HEK293 (cell line): ENCODE results near the gene MDFIC2.

Source experiments
- CTCF ChIA-PET: fragments of 350-600 bp; formaldehyde crosslinking; extraction: SDS; loops from one replicate; lab custom pipeline; 2021; ENCODE audit warnings: antibody characterized with exemption; lab: Yijun Ruan, JAX
- POLR2A ChIA-PET: fragments of 300-600 bp; formaldehyde crosslinking; extraction: SDS; loops from one replicate; lab custom pipeline; 2020; ENCODE audit warnings: antibody characterized with exemption, inconsistent platforms; lab: Yijun Ruan, JAX
- H3K27ac ChIP-seq: fragments of 200-500 bp; sonication (Bioruptor generic); 2 replicates; pipeline ENCODE4 v1.5.1; 2014; ENCODE audit warnings: low read depth, low read length, control low read depth, inconsistent platforms; ENCODE audit errors: extremely low read depth
- H3K36me3 ChIP-seq, 2 experiments: fragments of 200-500 bp in 1 of 2; sonication (Bioruptor generic) in 1 of 2; 1 replicate in 1 of 2; 2 replicates in 1 of 2; pipeline ENCODE4 v1.5.1; 2014 to 2017; ENCODE audit warnings: inconsistent platforms in 2 of 2, low read length in 2 of 2; ENCODE audit not compliant: control insufficient read depth in 2 of 2, insufficient read depth in 1 of 2
- H3K4me1 ChIP-seq: fragments of 200-500 bp; sonication (Bioruptor generic); 2 replicates; pipeline ENCODE4 v1.5.1; 2014; ENCODE audit warnings: mild to moderate bottlenecking, low read length, inconsistent platforms; ENCODE audit not compliant: control insufficient read depth, insufficient read depth
- H3K4me3 ChIP-seq: 2 replicates; pipeline ENCODE4 v1.5.1; 2011; ENCODE audit warnings: low read depth, mild to moderate bottlenecking, control low read depth, low read length, moderate library complexity
- H3K9me3 ChIP-seq: fragments of 200-500 bp; sonication (Bioruptor generic); 2 replicates; pipeline ENCODE4 v1.5.1; 2014; ENCODE audit warnings: low read depth, low read length, inconsistent platforms; ENCODE audit not compliant: control insufficient read depth, insufficient read depth
- ATF2 ChIP-seq: fragments of 450-650 bp; formaldehyde crosslinking; IDR thresholded peaks from 2 replicates; pipeline ENCODE4 v1.5.1; 2016; ENCODE audit warnings: missing biosample characterization, missing genetic modification characterization, low read depth
- CTCF ChIP-seq: fragments of 450-650 bp; formaldehyde crosslinking; IDR thresholded peaks from 2 replicates; pipeline ENCODE4 v1.5.1; 2016; ENCODE audit warnings: missing biosample characterization, missing genetic modification characterization
- GLI2 ChIP-seq: fragments of 450-650 bp; formaldehyde crosslinking; IDR thresholded peaks from 2 replicates; pipeline ENCODE4; 2017; ENCODE audit warnings: missing biosample characterization, missing genetic modification characterization, low read depth, borderline replicate concordance
- GLIS1 ChIP-seq: fragments of 450-650 bp; formaldehyde crosslinking; IDR thresholded peaks from 2 replicates; pipeline ENCODE4 v1.5.1; 2016; ENCODE audit warnings: missing biosample characterization, missing genetic modification characterization
- IKZF3 ChIP-seq: fragments of 450-650 bp; IDR thresholded peaks from 2 replicates; pipeline ENCODE4 v1.5.0; 2018; ENCODE audit warnings: missing biosample characterization, mild to moderate bottlenecking, missing genetic modification characterization, moderate library complexity
- RBAK ChIP-seq: fragments of 450-650 bp; formaldehyde crosslinking; IDR thresholded peaks from 2 replicates; pipeline ENCODE4 v1.5.1; 2016; ENCODE audit warnings: missing biosample characterization, missing genetic modification characterization
- REPIN1 ChIP-seq: fragments of 450-650 bp; formaldehyde crosslinking; IDR thresholded peaks from 2 replicates; pipeline ENCODE4 v1.5.1; 2017; ENCODE audit warnings: missing biosample characterization, missing genetic modification characterization, low read depth
- SALL2 ChIP-seq: fragments of 450-650 bp; formaldehyde crosslinking; IDR thresholded peaks from 2 replicates; pipeline ENCODE4 v1.5.0; 2017; ENCODE audit warnings: missing biosample characterization, mild to moderate bottlenecking, missing genetic modification characterization, borderline replicate concordance
- ZBTB1 ChIP-seq: fragments of 450-650 bp; formaldehyde crosslinking; IDR thresholded peaks from 2 replicates; pipeline ENCODE4 v1.5.1; 2016; ENCODE audit warnings: missing biosample characterization, missing genetic modification characterization
- ZNF140 ChIP-seq: fragments of 450-650 bp; formaldehyde crosslinking; IDR thresholded peaks from 2 replicates; pipeline ENCODE4 v1.5.1; 2016; ENCODE audit warnings: missing biosample characterization, missing genetic modification characterization
- ZNF148 ChIP-seq: fragments of 450-650 bp; formaldehyde crosslinking; IDR thresholded peaks from 2 replicates; pipeline ENCODE4 v1.5.0; 2017; ENCODE audit warnings: missing biosample characterization, missing genetic modification characterization, borderline replicate concordance
- ZNF16 ChIP-seq: fragments of 450-650 bp; formaldehyde crosslinking; IDR thresholded peaks from 2 replicates; pipeline ENCODE4 v1.5.1; 2016; ENCODE audit warnings: low read depth, missing biosample characterization, missing genetic modification characterization
- ZNF184 ChIP-seq: fragments of 450-650 bp; IDR thresholded peaks from 2 replicates; pipeline ENCODE4 v1.5.1; 2018; ENCODE audit warnings: missing biosample characterization, mild to moderate bottlenecking, missing genetic modification characterization
- ZNF214 ChIP-seq: fragments of 450-650 bp; formaldehyde crosslinking; IDR thresholded peaks from 2 replicates; pipeline ENCODE4 v1.5.1; 2017; ENCODE audit warnings: missing biosample characterization, mild to moderate bottlenecking, missing genetic modification characterization, borderline replicate concordance
- ZNF223 ChIP-seq: fragments of 450-650 bp; formaldehyde crosslinking; IDR thresholded peaks from 2 replicates; pipeline ENCODE4 v1.5.1; 2016; ENCODE audit warnings: missing biosample characterization, missing genetic modification characterization
- ZNF248 ChIP-seq: fragments of 450-650 bp; formaldehyde crosslinking; IDR thresholded peaks from 2 replicates; pipeline ENCODE4 v1.5.1; 2017; ENCODE audit warnings: missing biosample characterization, missing genetic modification characterization
- ZNF292 ChIP-seq: fragments of 450-650 bp; formaldehyde crosslinking; IDR thresholded peaks from 2 replicates; pipeline ENCODE4 v1.5.1; 2016; ENCODE audit warnings: low read depth, missing biosample characterization, missing genetic modification characterization, borderline replicate concordance
- ZNF354C ChIP-seq: fragments of 450-650 bp; formaldehyde crosslinking; IDR thresholded peaks from 2 replicates; pipeline ENCODE4 v1.5.1; 2016; ENCODE audit warnings: missing biosample characterization, missing genetic modification characterization, low read depth, borderline replicate concordance
- ZNF558 ChIP-seq: fragments of 450-650 bp; formaldehyde crosslinking; IDR thresholded peaks from 2 replicates; pipeline ENCODE4 v1.5.1; 2016; ENCODE audit warnings: missing biosample characterization, missing genetic modification characterization
- ZNF623 ChIP-seq: fragments of 450-650 bp; formaldehyde crosslinking; IDR thresholded peaks from 2 replicates; pipeline ENCODE4 v1.5.1; 2016; ENCODE audit warnings: missing biosample characterization, missing genetic modification characterization
- ZNF704 ChIP-seq: fragments of 450-650 bp; formaldehyde crosslinking; IDR thresholded peaks from 2 replicates; pipeline ENCODE4 v1.5.1; 2016; ENCODE audit warnings: missing biosample characterization, missing genetic modification characterization

Gene MDFIC2

GRCh38 chr3:70177881-70178645 is 134.4 kb downstream of the MDFIC2 start:
- no peaks in the 10 kb centered on the region for H3K4me1 ChIP-seq
- no peak overlapping the region for H3K27ac ChIP-seq
- H3K4me3 ChIP-seq, result no peak overlapping the region
- TF ChIP-seq CTCF (tag by site-specific recombination), result no peak
- H3K9me3 ChIP-seq, result no peaks in the 10 kb centered on the region
- POLR2A ChIA-PET, result no interaction called here
- CTCF ChIA-PET, result interaction anchor here (0.6 kb wide), 1 partner anchor 47 kb away, joined by 3 read pairs; no protein-coding TSS in a partner anchor
- H3K36me3 ChIP-seq, result no peaks in the 10 kb centered on the region

- TF ChIP-seq ZNF623 (tag by site-specific recombination), result no peak
- no peak for TF ChIP-seq ZNF558 (tag by site-specific recombination)
- TF ChIP-seq GLI2 (tag by site-specific recombination), result no peak
- TF ChIP-seq ZNF148 (tag by site-specific recombination), result no peak
- 0 out of 2 replicates have a peak, but pooled peaks have one; percentile 36 for TF ChIP-seq ATF2 (tag by site-specific recombination)
- no peak for TF ChIP-seq ZNF223 (tag by site-specific recombination)
- no peak for TF ChIP-seq ZNF354C (tag by site-specific recombination)
- TF ChIP-seq, all 188 proteins: peak for 1
- POLR2A ChIA-PET, result no interaction called here
These were observed 136.2 kb downstream of the MDFIC2 start for GRCh38 chr3:70176224-70176623.

GRCh38 chr3:70156808-70157207 is 155.6 kb downstream of the MDFIC2 start:
- Histone ChIP-seq H3K27ac (no peak overlapping the region), H3K4me1 (no peaks in the 10 kb centered on the region), H3K4me3 (no peak overlapping the region), H3K36me3 (no peaks in the 10 kb centered on the region), H3K9me3 (no peaks in the 10 kb centered on the region)
- POLR2A ChIA-PET, result no interaction called here
- CTCF ChIA-PET, result no interaction called here
- TF ChIP-seq ZNF214 (tag by site-specific recombination) (no peak), GLIS1 (tag by site-specific recombination) (no peak), ZNF292 (no peak), ZNF248 (tag by site-specific recombination) (no peak), ZNF140 (tag by site-specific recombination) (no peak), ZNF16 (tag by site-specific recombination) (no peak), CTCF (tag by site-specific recombination) (no peak), ZNF704 (no peak), ZBTB1 (tag by site-specific recombination) (no peak), ZNF184 (tag by site-specific recombination) (no peak), RBAK (tag by site-specific recombination) (no peak), REPIN1 (tag by site-specific recombination) (no peak), IKZF3 (tag by site-specific recombination) (no peak), SALL2 (tag by site-specific recombination) (no peak)

More at GRCh38 chr3:70176224-70176623, 136.2 kb downstream of the MDFIC2 start:
- Histone ChIP-seq H3K27ac (no peak overlapping the region), H3K36me3 (no peaks in the 10 kb centered on the region), H3K4me1 (no peaks in the 10 kb centered on the region), H3K4me3 (no peak overlapping the region), H3K9me3 (no peaks in the 10 kb centered on the region)
- CTCF ChIA-PET, result no interaction called here
